ENCODE results near the gene DNTT.

DNA sequence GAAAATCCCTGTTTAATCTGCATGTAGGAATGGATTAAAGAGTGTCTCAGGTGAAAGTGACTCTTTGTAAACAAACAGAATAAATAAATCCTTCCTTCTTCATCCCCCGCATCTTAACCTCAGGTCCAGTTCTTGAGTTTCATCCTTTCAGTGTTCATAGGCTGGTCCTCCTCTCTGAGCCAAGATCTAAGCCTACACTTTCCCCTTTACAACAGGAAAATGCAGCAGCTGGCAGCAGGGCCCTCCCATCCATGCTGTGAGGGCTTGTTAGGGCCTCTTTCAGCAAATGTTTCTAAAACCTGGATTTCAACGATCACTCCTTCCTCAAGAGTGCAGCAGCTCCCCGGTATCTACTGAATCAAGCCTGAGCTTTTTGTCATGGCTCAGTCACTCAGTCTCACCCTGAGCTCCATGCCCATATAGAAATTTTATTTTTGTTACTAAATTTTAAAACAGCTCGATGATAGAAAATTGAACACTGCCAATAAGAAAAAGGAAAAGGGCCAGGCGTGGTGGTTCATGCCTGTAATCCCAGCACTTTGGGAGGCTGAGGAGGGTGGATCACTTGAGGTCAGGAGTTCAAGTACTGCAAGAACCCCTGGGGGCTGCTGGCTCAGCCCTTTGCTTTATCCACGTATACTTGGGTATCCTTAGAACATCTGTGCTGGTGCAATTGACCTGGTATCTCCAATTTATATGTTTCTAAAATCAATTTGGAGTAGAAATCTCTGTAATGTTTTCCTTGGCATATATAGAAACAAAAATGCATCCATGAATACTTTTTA is 48.5 kb upstream of the DNTT start:
- TF ChIP-seq, protein P1, sequence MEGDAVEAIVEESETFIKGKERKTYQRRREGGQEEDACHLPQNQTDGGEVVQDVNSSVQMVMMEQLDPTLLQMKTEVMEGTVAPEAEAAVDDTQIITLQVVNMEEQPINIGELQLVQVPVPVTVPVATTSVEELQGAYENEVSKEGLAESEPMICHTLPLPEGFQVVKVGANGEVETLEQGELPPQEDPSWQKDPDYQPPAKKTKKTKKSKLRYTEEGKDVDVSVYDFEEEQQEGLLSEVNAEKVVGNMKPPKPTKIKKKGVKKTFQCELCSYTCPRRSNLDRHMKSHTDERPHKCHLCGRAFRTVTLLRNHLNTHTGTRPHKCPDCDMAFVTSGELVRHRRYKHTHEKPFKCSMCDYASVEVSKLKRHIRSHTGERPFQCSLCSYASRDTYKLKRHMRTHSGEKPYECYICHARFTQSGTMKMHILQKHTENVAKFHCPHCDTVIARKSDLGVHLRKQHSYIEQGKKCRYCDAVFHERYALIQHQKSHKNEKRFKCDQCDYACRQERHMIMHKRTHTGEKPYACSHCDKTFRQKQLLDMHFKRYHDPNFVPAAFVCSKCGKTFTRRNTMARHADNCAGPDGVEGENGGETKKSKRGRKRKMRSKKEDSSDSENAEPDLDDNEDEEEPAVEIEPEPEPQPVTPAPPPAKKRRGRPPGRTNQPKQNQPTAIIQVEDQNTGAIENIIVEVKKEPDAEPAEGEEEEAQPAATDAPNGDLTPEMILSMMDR (conservative IDR thresholded peaks at IDR 0.05; ENCODE audit: low read length), result no peak
- TF ChIP-seq EZH2phosphoT487 (IDR thresholded peaks at IDR 0.05; ENCODE audit: borderline replicate concordance, low read depth, low read length), result no peak

All from OCI-LY7 (cell line).